NCI-H446 (cell line): ENCODE measurements around the gene SH3D19.
A peak's percentile ranks its signal among the peaks of the same experiment; 100 is the strongest.
"Not testable (repeated sequence)": the region's sequence is repeated elsewhere in the genome, so short reads cannot be mapped to it uniquely, and the experiment has no call there.

ENCODE experiments used
- DNase-seq, 2 experiments: peaks; one replicate each; lab custom pipeline; 2025; lab: John Stamatoyannopoulos, UW

The SH3D19 gene

GRCh38 chr4:151150821-151151580 lies 174.4 kb downstream of the SH3D19 start:
- DNase-seq, result no peak

- DNase-seq, result no peak
These were observed 177.1 kb downstream of the SH3D19 start for GRCh38 chr4:151148261-151148660.

- no peak for DNase-seq
These were observed 178.4 kb downstream of the SH3D19 start for GRCh38 chr4:151147000-151147399.

- DNase-seq, result no peak
These were observed 180.9 kb downstream of the SH3D19 start for GRCh38 chr4:151144329-151145072.

GRCh38 chr4:151143811-151144210 lies 181.6 kb downstream of the SH3D19 start:
- DNase-seq, result no peak

GRCh38 chr4:151143162-151143561 lies 182.2 kb downstream of the SH3D19 start:
- no peak for DNase-seq

- no peak for DNase-seq
These were observed 182.6 kb downstream of the SH3D19 start for GRCh38 chr4:151142758-151143157.

GRCh38 chr4:151139814-151140213 lies 185.6 kb downstream of the SH3D19 start:
- DNase-seq, result no peak

GRCh38 chr4:151136048-151136447 lies 189.4 kb downstream of the SH3D19 start:
- not testable (repeated sequence) for DNase-seq

- DNase-seq, result no peak
These were observed 192.1 kb downstream of the SH3D19 start for GRCh38 chr4:151133311-151133710.

GRCh38 chr4:151129796-151130195 lies 195.6 kb downstream of the SH3D19 start:
- DNase-seq, result no peak

- peak; percentile 52 to 56 for DNase-seq
These were observed 207.9 kb downstream of the SH3D19 start for GRCh38 chr4:151117371-151117962.

GRCh38 chr4:151114986-151115385 lies 210.4 kb downstream of the SH3D19 start:
- DNase-seq, result no peak

- DNase-seq, result no peak
These were observed 211.1 kb downstream of the SH3D19 start for GRCh38 chr4:151114338-151114737.

- DNase-seq, result no peak
These were observed 215.2 kb downstream of the SH3D19 start for GRCh38 chr4:151110236-151110635.

GRCh38 chr4:151107063-151107462 lies 218.3 kb downstream of the SH3D19 start:
- no peak for DNase-seq

GRCh38 chr4:151105454-151106032 lies 219.9 kb downstream of the SH3D19 start:
- DNase-seq, result no peak

- no peak for DNase-seq
These were observed 220.8 kb downstream of the SH3D19 start for GRCh38 chr4:151104621-151105020.

GRCh38 chr4:151103758-151104157 lies 221.6 kb downstream of the SH3D19 start:
- DNase-seq, result no peak

GRCh38 chr4:151100531-151100930 lies 224.9 kb downstream of the SH3D19 start:
- no peak for DNase-seq

GRCh38 chr4:151099976-151100417 lies 225.4 kb downstream of the SH3D19 start:
- DNase-seq, result no peak

- DNase-seq, result peak; percentile 81 to 96
These were observed 226.0 kb downstream of the SH3D19 start, which contains the start of gene RPS3A for GRCh38 chr4:151099229-151099975. Gene RPS3A, plus strand, starts transcription at chr4:151099628. Its CDS starts 25 bp downstream, at chr4:151099653.
